GM18873 (cell line): ENCODE measurements around the gene TRPC6.
"Not testable (repeated sequence)": the region's sequence is repeated elsewhere in the genome, so short reads cannot be mapped to it uniquely, and the experiment has no call there.

ENCODE experiments used
- ATAC-seq: cut with Tn5 transposase; IDR thresholded peaks from one replicate; pipeline ENCODE4 v1.9.1; 2021; ENCODE audit warnings: mild to moderate bottlenecking, moderate library complexity, moderate number of reproducible peaks; ENCODE audit not compliant: unreplicated experiment, low FRiP score

The TRPC6 gene

GRCh38 chr11:101523634-101524260 lies 60.1 kb downstream of the TRPC6 start:
- ATAC-seq = no peak

GRCh38 chr11:101523193-101523592 lies 60.6 kb downstream of the TRPC6 start:
- no peak for ATAC-seq

- no peak for ATAC-seq
Observed at GRCh38 chr11:101521821-101522220, 62.0 kb downstream of the TRPC6 start.

GRCh38 chr11:101516546-101516945 lies 67.3 kb downstream of the TRPC6 start:
- no peak for ATAC-seq

GRCh38 chr11:101511065-101511464 lies 72.7 kb downstream of the TRPC6 start:
- ATAC-seq = no peak

GRCh38 chr11:101510591-101510990 lies 73.2 kb downstream of the TRPC6 start:
- ATAC-seq = no peak

GRCh38 chr11:101509922-101510321 lies 73.9 kb downstream of the TRPC6 start:
- no peak for ATAC-seq

GRCh38 chr11:101508370-101508769 lies 75.4 kb downstream of the TRPC6 start:
- no peak for ATAC-seq

GRCh38 chr11:101498891-101499290 lies 84.9 kb downstream of the TRPC6 start:
- ATAC-seq = no peak

- no peak for ATAC-seq
Observed at GRCh38 chr11:101497291-101497690, 86.5 kb downstream of the TRPC6 start.

GRCh38 chr11:101487775-101488174 lies 96.0 kb downstream of the TRPC6 start:
- ATAC-seq = no peak

- no peak for ATAC-seq
Observed at GRCh38 chr11:101482556-101483124, 101.2 kb downstream of the TRPC6 start.

GRCh38 chr11:101478587-101479369 lies 105.0 kb downstream of the TRPC6 start:
- ATAC-seq = no peak

GRCh38 chr11:101477926-101478325 lies 105.9 kb downstream of the TRPC6 start:
- ATAC-seq = no peak

GRCh38 chr11:101476191-101476590 lies 107.6 kb downstream of the TRPC6 start:
- ATAC-seq = no peak

- ATAC-seq = no peak
Observed at GRCh38 chr11:101475699-101476098, 108.1 kb downstream of the TRPC6 start.

- no peak for ATAC-seq
Observed at GRCh38 chr11:101474666-101475065, 109.1 kb downstream of the TRPC6 start.

GRCh38 chr11:101470881-101471520 lies 112.8 kb downstream of the TRPC6 start:
- ATAC-seq = no peak

- no peak for ATAC-seq
Observed at GRCh38 chr11:101470419-101470818, 113.4 kb downstream of the TRPC6 start.

- no peak for ATAC-seq
Observed at GRCh38 chr11:101466352-101466751, 117.5 kb downstream of the TRPC6 start.

GRCh38 chr11:101464388-101464787 lies 119.4 kb downstream of the TRPC6 start:
- ATAC-seq = not testable (repeated sequence)
